Measurements from ENCODE around the gene AIF1.

AIF1 gene

GRCh38 chr6:31621320-31621939, 6.4 kb downstream of the AIF1 start:
- TF ChIP-seq CTCF (IDR thresholded peaks at IDR 0.05), result no peak

GRCh38 chr6:31621991-31622390, 7.0 kb downstream of the AIF1 start:
- TF ChIP-seq CTCF (IDR thresholded peaks at IDR 0.05), result no peak

GRCh38 chr6:31622684-31623091, 7.7 kb downstream of the AIF1 start:
- no peak for TF ChIP-seq CTCF (IDR thresholded peaks at IDR 0.05)

GRCh38 chr6:31624070-31624469, 9.0 kb downstream of the AIF1 start:
- no peak for TF ChIP-seq CTCF (IDR thresholded peaks at IDR 0.05)

GRCh38 chr6:31626952-31627351, 11.9 kb downstream of the AIF1 start:
- TF ChIP-seq CTCF (IDR thresholded peaks at IDR 0.05), result no peak

- no peak for TF ChIP-seq CTCF (IDR thresholded peaks at IDR 0.05)
Measured at GRCh38 chr6:31627690-31628287, 12.8 kb downstream of the AIF1 start.

- TF ChIP-seq CTCF (IDR thresholded peaks at IDR 0.05), result no peak
Measured at GRCh38 chr6:31629014-31629413, 14.0 kb downstream of the AIF1 start.
